Dermis blood vessel endothelial cell (primary cell): ENCODE measurements around the gene FGF22. TPM values are rescaled to one million over a fixed set of nuclear protein-coding genes. Genes with fewer than 3 reads are reported as not detected.

Experiments used
- DNase-seq: peaks from one replicate; pipeline ENCODE4 v3.0.0; 2010
- total RNA-seq: library from RNA; depleted of rRNA; stranded (reverse); fragments of >200 nt; gene quantifications from 2 replicates; pipeline ENCODE4 v1.2.3, GENCODE V29; 2014

FGF22 gene
- total RNA-seq, 1 donor from 2014 or later, result not detected

DNA sequence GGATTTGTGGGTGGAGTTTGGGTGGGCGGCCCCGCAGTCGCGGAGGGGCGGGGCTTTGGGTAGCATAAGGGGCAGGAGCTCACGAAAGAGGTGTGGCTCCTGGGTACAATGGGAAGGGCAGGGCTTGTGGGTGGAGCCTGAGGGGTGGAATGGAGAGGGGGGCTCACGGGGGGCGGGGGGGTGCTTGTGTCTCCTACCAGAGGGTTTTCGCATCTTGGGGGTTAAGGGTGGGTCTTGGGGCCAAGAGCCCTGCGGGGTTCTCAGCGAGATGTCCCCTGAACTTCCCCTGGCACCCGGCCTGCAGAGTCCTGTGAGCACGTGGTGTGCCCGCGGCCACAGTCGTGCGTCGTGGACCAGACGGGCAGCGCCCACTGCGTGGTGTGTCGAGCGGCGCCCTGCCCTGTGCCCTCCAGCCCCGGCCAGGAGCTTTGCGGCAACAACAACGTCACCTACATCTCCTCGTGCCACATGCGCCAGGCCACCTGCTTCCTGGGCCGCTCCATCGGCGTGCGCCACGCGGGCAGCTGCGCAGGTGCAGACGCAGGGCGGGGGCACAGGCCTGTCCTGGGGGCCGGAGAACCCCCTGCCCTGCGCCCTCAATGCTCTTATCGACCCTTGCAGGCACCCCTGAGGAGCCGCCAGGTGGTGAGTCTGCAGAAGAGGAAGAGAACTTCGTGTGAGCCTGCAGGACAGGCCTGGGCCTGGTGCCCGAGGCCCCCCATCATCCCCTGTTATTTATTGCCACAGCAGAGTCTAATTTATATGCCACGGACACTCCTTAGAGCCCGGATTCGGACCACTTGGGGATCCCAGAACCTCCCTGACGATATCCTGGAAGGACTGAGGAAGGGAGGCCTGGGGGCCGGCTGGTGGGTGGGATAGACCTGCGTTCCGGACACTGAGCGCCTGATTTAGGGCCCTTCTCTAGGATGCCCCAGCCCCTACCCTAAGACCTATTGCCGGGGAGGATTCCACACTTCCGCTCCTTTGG lies 41.6 kb downstream of the FGF22 start:
- peak; percentile 97 for DNase-seq

- DNase-seq, result no peak
Measured at GRCh38 chr19:682678-683320, 43.1 kb downstream of the FGF22 start.

GRCh38 chr19:685454-685931 lies 45.8 kb downstream of the FGF22 start:
- no peak for DNase-seq

- DNase-seq, result no peak
Measured at GRCh38 chr19:686589-687297, 47.1 kb downstream of the FGF22 start.

GRCh38 chr19:687569-688166 lies 48.0 kb downstream of the FGF22 start:
- DNase-seq, result no peak

GRCh38 chr19:688214-688613 lies 48.5 kb downstream of the FGF22 start:
- DNase-seq, result no peak

- DNase-seq, result no peak
Measured at GRCh38 chr19:688992-689391, 49.3 kb downstream of the FGF22 start.

DNA sequence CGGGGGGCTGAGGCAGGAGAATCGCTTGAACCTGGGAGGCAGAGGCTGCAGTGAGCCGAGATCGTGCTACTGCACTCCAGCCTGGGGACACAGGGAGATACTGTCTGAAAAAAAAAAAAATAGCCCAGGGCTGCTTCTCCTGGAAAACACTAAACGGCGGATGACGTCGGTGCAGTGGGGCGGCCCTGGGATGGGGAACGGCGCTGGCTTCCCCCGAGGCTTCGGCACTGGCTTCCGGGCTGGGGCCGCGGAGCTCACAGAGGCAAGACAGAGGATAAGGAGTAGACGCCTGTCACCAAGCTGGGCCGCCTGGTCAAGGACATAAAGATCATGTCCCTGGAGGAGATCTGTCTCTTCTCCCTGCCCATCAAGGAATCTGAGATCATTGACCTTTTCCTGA lies 50.5 kb downstream of the FGF22 start:
- DNase-seq, result no peak

Other genes with a start within 250 kb of the FGF22 start
- gene C2CD4C, start 230.7 kb upstream of the FGF22 start, total RNA-seq, result 1.9 and 5.9 TPM in 2 replicates
- 8.3 and 11.3 TPM in 2 replicates for gene SHC2, start 178.8 kb upstream of the FGF22 start, total RNA-seq
- gene MADCAM1, start 143.4 kb upstream of the FGF22 start, total RNA-seq, result 0.09 and 0.34 TPM in 2 replicates
- 35.6 and 74.0 TPM in 2 replicates for gene TPGS1, start 132.4 kb upstream of the FGF22 start, total RNA-seq
- gene CDC34, start 108.1 kb upstream of the FGF22 start, total RNA-seq, result 111 and 112 TPM in 2 replicates
- not detected in 2 replicates for gene GZMM, start 95.8 kb upstream of the FGF22 start, total RNA-seq
- gene BSG, start 67.3 kb upstream of the FGF22 start, total RNA-seq, result 356 and 480 TPM in 2 replicates
- gene HCN2, start 50.0 kb upstream of the FGF22 start, total RNA-seq, result 0.34 and 0.70 TPM in 2 replicates
- 29.1 and 37.6 TPM in 2 replicates for gene POLRMT, start 6.3 kb upstream of the FGF22 start, total RNA-seq
- 25.0 and 38.8 TPM in 2 replicates for gene RNF126, start 23.3 kb downstream of the FGF22 start, total RNA-seq
- 7.1 and 8.8 TPM in 2 replicates for gene FSTL3, start 36.5 kb downstream of the FGF22 start, total RNA-seq
- not detected in 2 replicates for gene PRSS57, start 55.6 kb downstream of the FGF22 start, total RNA-seq
- 56.3 and 109 TPM in 2 replicates for gene PALM, start 69.1 kb downstream of the FGF22 start, total RNA-seq
- 0.05 TPM in 1 of 2 replicates, not detected in the other for gene MISP, start 111.2 kb downstream of the FGF22 start, total RNA-seq
- 123 and 212 TPM in 2 replicates for gene PTBP1, start 157.6 kb downstream of the FGF22 start, total RNA-seq
- under 0.01 TPM in 1 of 2 replicates, not detected in the other for gene PLPPR3, start 182.1 kb downstream of the FGF22 start, total RNA-seq
- not detected in 2 replicates for gene AZU1, start 188.0 kb downstream of the FGF22 start, total RNA-seq
- not detected in 2 replicates for gene PRTN3, start 201.1 kb downstream of the FGF22 start, total RNA-seq
- not detected in 2 replicates for gene ELANE, start 212.4 kb downstream of the FGF22 start, total RNA-seq
- 2.5 TPM in 1 of 2 replicates, not detected in the other for gene CFD, start 219.8 kb downstream of the FGF22 start, total RNA-seq